ENCODE results near the gene AFF3.
"Not testable (repeated sequence)": the region's sequence is repeated elsewhere in the genome, so short reads cannot be mapped to it uniquely, and the experiment has no call there.

Gene AFF3

DNA sequence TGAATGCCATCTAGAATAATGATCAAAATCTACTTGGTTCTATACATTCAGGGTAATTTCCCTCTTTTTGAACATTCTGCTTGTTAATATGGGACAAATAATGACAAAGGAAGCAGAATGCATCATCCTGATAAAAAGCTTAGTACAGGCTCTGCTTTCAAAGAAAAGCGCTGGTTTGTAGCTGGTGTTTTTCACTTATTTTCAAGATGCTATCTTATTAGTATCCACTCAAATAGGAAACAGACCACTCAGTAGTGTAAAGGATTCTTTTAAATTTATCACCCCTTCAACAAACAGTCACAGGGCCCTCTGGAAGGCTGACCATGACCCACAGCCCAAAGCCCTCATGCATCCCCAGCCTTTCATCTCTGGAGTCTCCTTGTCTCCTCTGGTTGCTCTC lies 18.0 kb upstream of the AFF3 start:
- ChIA-PET CTCF (no interaction called here), POLR2A (no interaction called here)
- no peak for TF ChIP-seq FOXM1 (IDR thresholded peaks at IDR 0.05; ENCODE audit: borderline replicate concordance)
- no peak for TF ChIP-seq ZNF384 (IDR thresholded peaks at IDR 0.05)
- TF ChIP-seq NFRKB (IDR thresholded peaks at IDR 0.05): no peak
- TF ChIP-seq CTBP1 (IDR thresholded peaks at IDR 0.05; ENCODE audit: borderline replicate concordance): no peak
- DNase-seq (ENCODE audit: extremely low spot score): no peak

DNA sequence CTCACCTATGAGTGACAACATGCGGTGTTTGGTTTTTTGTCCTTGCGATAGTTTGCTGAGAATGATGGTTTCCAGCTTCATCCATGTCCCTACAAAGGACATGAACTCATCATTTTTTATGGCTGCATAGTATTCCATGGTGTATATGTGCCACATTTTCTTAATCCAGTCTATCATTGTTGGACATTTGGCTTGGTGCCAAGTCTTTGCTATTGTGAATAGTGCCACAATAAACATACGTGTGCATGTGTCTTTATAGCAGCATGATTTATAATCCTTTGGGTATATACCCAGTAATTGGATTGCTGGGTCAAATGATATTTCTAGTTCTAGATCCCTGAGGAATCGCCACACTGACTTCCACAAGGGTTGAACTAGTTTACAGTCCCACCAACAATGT lies 9.4 kb upstream of the AFF3 start:
- POLR2A ChIA-PET; DNase-seq (ENCODE audit: extremely low spot score); CTCF ChIA-PET: not testable (repeated sequence)

DNA sequence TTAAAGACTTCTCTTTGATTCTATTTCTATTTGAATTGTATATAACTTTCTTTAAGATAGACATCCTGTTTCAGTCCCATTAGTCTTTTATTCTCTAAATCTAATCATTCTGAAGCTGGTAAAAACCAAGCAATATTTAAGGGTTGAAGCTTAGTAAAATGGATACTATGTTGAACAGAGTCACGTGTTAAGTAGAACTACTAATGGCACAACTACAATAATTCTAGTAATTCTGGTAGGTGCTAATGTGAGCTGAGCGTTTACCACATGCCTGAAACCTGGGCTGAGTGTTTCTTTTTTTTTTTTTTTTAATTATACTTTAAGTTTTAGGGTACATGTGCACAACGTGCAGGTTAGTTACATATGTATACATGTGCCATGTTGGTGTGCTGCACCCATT lies 8.9 kb upstream of the AFF3 start:
- TF ChIP-seq TARDBP (IDR thresholded peaks at IDR 0.05): no peak
- no peak for TF ChIP-seq PKNOX1 (IDR thresholded peaks at IDR 0.05)
- TF ChIP-seq L3MBTL2 (conservative IDR thresholded peaks at IDR 0.05): no peak
- no peak for TF ChIP-seq FOXK2 (IDR thresholded peaks at IDR 0.05)
- no peak for TF ChIP-seq LEF1 (IDR thresholded peaks at IDR 0.05; ENCODE audit: borderline replicate concordance)
- TF ChIP-seq ELF4 (IDR thresholded peaks at IDR 0.05): no peak
- CTCF ChIA-PET: no interaction called here
- DNase-seq (ENCODE audit: extremely low spot score): no peak
- POLR2A ChIA-PET: no interaction called here

DNA sequence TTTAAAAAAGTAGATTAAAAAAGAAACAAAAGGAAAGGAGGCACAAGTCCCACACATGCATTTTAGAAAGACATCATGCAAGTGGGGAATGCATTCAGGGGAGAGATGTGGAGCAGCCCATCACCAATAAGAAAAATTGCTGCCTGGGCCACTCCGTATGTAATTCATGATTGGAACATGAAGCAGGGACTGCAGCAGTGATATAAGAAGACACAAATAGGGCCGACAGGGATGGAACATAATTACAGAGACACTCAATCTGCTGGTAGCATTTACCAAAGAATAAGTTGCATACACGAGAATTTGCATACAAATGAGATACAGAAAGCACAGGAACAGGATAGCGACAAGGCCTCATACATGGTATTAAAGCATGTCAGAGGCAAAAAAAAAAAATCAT lies 6.5 kb upstream of the AFF3 start:
- no peak for TF ChIP-seq BHLHE40 (IDR thresholded peaks at IDR 0.05; ENCODE audit: borderline replicate concordance)
- no peak for DNase-seq (ENCODE audit: extremely low spot score)
- CTCF ChIA-PET: interaction anchor here (0.6 to 1.0 kb wide), 2 partner anchors 19 to 1894 kb away, joined by 3 read pairs; no protein-coding TSS in a partner anchor
- POLR2A ChIA-PET: interaction anchor here (0.6 kb wide), 1 partner anchor 1879 kb away, joined by 4 read pairs; no protein-coding TSS in a partner anchor

GRCh38 chr2:100146657-100146960 lies 4.2 kb upstream of the AFF3 start:
- DNase-seq (ENCODE audit: extremely low spot score): no peak
- no peak for TF ChIP-seq ELF4 (IDR thresholded peaks at IDR 0.05)
- TF ChIP-seq NFRKB (IDR thresholded peaks at IDR 0.05): no peak
- TF ChIP-seq TARDBP (IDR thresholded peaks at IDR 0.05): no peak
- no peak for TF ChIP-seq PKNOX1 (IDR thresholded peaks at IDR 0.05)
- no peak for TF ChIP-seq L3MBTL2 (conservative IDR thresholded peaks at IDR 0.05)
- no peak for TF ChIP-seq SUZ12 (IDR thresholded peaks at IDR 0.05)
- TF ChIP-seq LEF1 (IDR thresholded peaks at IDR 0.05; ENCODE audit: borderline replicate concordance): no peak
- TF ChIP-seq BHLHE40 (IDR thresholded peaks at IDR 0.05; ENCODE audit: borderline replicate concordance): no peak
- no peak for TF ChIP-seq SP1 (IDR thresholded peaks at IDR 0.05)
- TF ChIP-seq FOXM1 (IDR thresholded peaks at IDR 0.05; ENCODE audit: borderline replicate concordance): no peak
- TF ChIP-seq ARNT (IDR thresholded peaks at IDR 0.05): no peak
- no peak for TF ChIP-seq FOXK2 (IDR thresholded peaks at IDR 0.05)
- TF ChIP-seq HDGF (IDR thresholded peaks at IDR 0.05; ENCODE audit: borderline replicate concordance): no peak
- no peak for TF ChIP-seq ZNF384 (IDR thresholded peaks at IDR 0.05)
- TF ChIP-seq CTBP1 (IDR thresholded peaks at IDR 0.05; ENCODE audit: borderline replicate concordance): no peak
- POLR2A ChIA-PET: no interaction called here
- CTCF ChIA-PET: interaction anchor here (1.1 kb wide), 1 partner anchor 41 kb away, joined by 4 read pairs; no protein-coding TSS in a partner anchor

- ChIA-PET CTCF (interaction anchor here (1.1 kb wide), 1 partner anchor 40 kb away, joined by 4 read pairs; no protein-coding TSS in a partner anchor), POLR2A (no interaction called here)
- DNase-seq (ENCODE audit: extremely low spot score): no peak
Measured at GRCh38 chr2:100145893-100146656, 3.7 kb upstream of the AFF3 start.

More at GRCh38 chr2:100145893-100146656, 3.7 kb upstream of the AFF3 start:
- TF ChIP-seq LEF1 (IDR thresholded peaks at IDR 0.05; ENCODE audit: borderline replicate concordance) (no peak), TARDBP (IDR thresholded peaks at IDR 0.05) (no peak), ELF4 (IDR thresholded peaks at IDR 0.05) (no peak), FOXK2 (IDR thresholded peaks at IDR 0.05) (no peak), NFRKB (IDR thresholded peaks at IDR 0.05) (no peak), PKNOX1 (IDR thresholded peaks at IDR 0.05) (no peak), L3MBTL2 (conservative IDR thresholded peaks at IDR 0.05) (no peak), BHLHE40 (IDR thresholded peaks at IDR 0.05; ENCODE audit: borderline replicate concordance) (no peak), ZNF384 (IDR thresholded peaks at IDR 0.05) (no peak), FOXM1 (IDR thresholded peaks at IDR 0.05; ENCODE audit: borderline replicate concordance) (no peak), SUZ12 (IDR thresholded peaks at IDR 0.05) (no peak), FOXA1 (IDR thresholded peaks at IDR 0.05) (no peak), SP1 (IDR thresholded peaks at IDR 0.05) (no peak), ARNT (IDR thresholded peaks at IDR 0.05) (no peak), HDGF (IDR thresholded peaks at IDR 0.05; ENCODE audit: borderline replicate concordance) (no peak)

Measured in HEK293T (cell line).